ENCODE results near the gene GSTT4.
"Not testable (repeated sequence)": the region's sequence is repeated elsewhere in the genome, so short reads cannot be mapped to it uniquely, and the experiment has no call there.

GSTT4 gene

DNA sequence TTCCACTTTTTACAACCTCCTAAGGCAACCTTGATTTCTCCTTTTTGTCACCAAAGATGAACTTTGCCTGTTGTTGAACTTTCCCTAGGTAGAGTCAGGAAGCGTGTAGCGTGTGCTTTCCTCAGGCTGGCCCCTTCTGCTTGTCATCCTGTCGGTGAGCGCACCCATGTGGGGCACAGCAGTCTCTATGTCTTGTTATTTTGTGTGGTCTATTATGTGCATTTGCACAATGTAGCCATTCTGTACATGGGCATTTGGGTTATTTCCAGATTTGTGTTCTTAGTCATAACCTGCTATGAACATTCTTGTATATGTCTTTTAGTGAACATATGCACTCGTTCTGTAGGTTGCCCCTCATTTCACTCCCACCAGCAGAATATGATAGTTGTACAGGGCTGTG, 40.8 kb upstream of the GSTT4 start:
- TF ChIP-seq CTCF (IDR thresholded peaks at IDR 0.05; ENCODE audit: insufficient read depth, low read depth, low read length, missing control alignments) = no peak
- H3K4me3 ChIP-seq (ENCODE audit: low read depth, low read length) = no peak overlapping the region
- DNase-seq (ENCODE audit: low read depth) = peak; percentile 56

- TF ChIP-seq CTCF (IDR thresholded peaks at IDR 0.05; ENCODE audit: insufficient read depth, low read depth, low read length, missing control alignments) = no peak
- no peak for DNase-seq (ENCODE audit: low read depth)
- no peak overlapping the region for H3K4me3 ChIP-seq (ENCODE audit: low read depth, low read length)
Measured at GRCh38 chr22:24043958-24044357, 38.7 kb upstream of the GSTT4 start.

- not testable (repeated sequence) for DNase-seq (ENCODE audit: low read depth); H3K4me3 ChIP-seq (ENCODE audit: low read depth, low read length)
Measured at GRCh38 chr22:24043465-24043864, 38.2 kb upstream of the GSTT4 start.

DNA sequence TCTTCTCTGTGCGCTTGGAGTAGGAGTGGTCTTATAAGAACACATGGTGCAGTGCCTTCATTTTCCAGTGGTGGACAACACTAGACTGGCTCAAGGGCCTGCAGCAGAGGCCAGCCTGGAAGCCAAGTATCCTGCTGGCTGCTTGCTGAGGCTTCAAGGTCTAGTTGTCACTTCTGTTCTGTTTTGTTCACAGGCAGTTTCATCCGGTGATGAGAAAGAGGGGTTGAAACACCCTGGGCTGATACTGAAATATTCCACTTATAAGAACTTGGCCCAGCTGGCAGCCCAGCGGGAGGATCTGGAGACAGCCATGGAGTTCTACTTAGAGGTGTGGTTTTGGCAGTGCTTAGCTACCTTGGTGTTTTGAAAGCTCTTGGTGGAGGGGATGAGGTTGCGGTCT, 35.7 kb upstream of the GSTT4 start:
- DNase-seq (ENCODE audit: low read depth) = no peak
- no peak for TF ChIP-seq CTCF (IDR thresholded peaks at IDR 0.05; ENCODE audit: insufficient read depth, low read depth, low read length, missing control alignments)
- H3K4me3 ChIP-seq (ENCODE audit: low read depth, low read length) = no peak overlapping the region

DNA sequence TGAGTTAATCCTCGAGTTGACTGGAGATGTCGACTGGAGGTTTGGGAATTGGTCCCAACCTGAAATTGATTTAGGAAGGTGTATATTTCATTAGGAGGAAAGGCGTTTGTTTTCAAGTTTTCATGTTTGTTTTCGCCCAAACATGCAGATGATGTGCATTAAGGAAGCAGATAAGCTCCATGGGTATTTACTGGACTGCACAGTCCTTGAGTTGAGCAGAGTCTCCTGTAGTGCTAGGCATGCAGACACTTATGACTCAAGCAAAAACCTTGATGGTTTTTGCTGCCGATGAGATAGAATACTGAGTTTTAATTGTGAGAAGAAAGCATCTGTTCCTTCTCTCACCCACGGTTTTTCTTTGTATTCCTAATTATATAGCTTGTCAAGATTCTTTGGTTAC, 33.8 kb upstream of the GSTT4 start:
- DNase-seq (ENCODE audit: low read depth) = no peak
- no peak overlapping the region for H3K4me3 ChIP-seq (ENCODE audit: low read depth, low read length)
- TF ChIP-seq CTCF (IDR thresholded peaks at IDR 0.05; ENCODE audit: insufficient read depth, low read depth, low read length, missing control alignments) = no peak

DNA sequence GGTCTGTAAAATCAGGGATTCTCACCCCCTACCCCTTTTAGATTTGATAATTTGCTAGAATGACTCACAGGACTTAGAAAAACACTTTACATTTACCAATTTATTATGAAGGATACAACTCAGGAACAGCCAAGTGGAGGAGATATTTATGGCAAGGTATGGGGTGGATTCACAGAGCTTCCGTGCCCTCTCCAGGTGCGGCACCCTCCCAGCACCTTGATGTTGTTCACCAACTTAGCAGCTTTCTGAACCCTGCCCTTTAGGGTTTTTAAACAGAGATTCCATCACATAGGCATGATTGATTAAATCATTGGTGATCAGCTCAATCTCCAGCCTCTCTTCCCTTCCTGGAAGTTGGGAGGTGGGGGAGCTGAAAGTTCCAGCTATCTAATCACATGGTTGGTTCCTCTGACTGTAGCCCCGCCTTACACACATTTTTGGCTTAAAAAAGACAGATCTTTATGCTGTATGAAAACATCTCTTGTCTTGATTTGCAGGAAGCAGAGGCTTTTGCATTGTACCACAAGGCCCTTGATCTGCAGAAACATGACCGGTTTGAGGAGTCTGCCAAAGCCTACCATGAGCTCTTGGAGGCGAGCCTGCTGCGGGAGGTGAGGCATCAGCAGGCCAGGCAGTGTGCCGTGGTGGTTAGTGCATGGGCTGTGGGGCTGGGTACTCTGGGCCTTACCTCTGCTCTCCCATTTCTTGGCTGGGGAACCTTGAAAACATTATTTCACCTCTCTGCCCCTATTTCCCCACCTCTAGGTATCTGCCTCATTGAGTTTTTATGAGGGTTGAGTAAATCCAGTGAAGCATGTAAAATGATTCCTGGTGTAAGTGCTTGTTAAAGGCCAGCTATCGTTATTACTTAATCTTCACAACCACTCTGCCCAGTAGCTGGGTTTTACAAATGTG, 32.9 kb upstream of the GSTT4 start:
- TF ChIP-seq CTCF (IDR thresholded peaks at IDR 0.05; ENCODE audit: insufficient read depth, low read depth, low read length, missing control alignments) = no peak
- H3K4me3 ChIP-seq (ENCODE audit: low read depth, low read length) = no peak overlapping the region
- no peak for DNase-seq (ENCODE audit: low read depth)

DNA sequence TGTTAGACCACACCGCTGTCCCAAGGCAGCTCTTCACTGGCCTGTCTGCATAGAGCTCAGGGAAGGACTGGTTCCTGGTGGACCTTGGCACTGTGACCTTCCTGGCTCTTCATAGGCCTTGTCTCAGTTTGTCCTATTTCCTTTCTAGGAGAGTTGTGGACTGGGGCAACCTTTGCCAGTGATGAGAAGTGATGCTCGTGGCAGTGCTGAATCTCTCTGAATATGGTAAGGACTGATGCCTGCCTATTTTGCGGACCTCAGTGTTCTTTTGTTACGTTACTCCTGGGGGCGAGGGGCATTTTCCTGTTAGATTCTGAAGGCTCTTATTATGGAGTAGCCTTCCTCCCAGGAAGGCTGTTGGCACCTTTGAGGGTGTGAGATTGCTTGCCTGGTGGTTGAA, 30.0 kb upstream of the GSTT4 start:
- no peak for DNase-seq (ENCODE audit: low read depth)
- no peak overlapping the region for H3K4me3 ChIP-seq (ENCODE audit: low read depth, low read length)
- no peak for TF ChIP-seq CTCF (IDR thresholded peaks at IDR 0.05; ENCODE audit: insufficient read depth, low read depth, low read length, missing control alignments)
